Hepatic stellate cell (primary cell): ENCODE data around the gene STAC.
"Not testable (repeated sequence)": the region's sequence is repeated elsewhere in the genome, so short reads cannot be mapped to it uniquely, and the experiment has no call there.

Experiments used
- DNase-seq: peaks from one replicate; pipeline ENCODE4 v3.0.0; 2011; ENCODE audit warnings: low spot score

STAC gene

GRCh38 chr3:36480911-36481648 lies 100.8 kb downstream of the STAC start:
- peak; percentile 50 for DNase-seq

GRCh38 chr3:36482256-36482655 lies 102.0 kb downstream of the STAC start:
- no peak for DNase-seq

DNA sequence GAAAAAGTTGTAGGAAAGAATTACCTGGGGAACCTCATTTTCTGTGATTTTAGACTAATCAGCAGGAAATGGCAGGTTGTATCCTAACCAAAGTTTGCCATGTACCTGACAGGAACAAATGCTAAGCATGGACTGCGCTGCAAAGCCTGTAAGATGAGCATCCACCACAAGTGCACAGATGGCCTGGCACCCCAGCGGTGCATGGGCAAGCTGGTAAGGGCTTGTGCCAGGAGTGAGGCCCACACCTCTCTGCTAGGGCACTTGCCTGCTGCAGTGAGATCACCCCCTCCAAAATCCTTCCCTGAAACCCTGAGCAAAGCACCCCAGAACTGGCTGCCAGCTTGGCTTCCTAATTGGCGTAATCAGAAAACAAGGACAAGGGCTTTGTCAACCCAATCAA lies 102.6 kb downstream of the STAC start:
- DNase-seq, result no peak

DNA sequence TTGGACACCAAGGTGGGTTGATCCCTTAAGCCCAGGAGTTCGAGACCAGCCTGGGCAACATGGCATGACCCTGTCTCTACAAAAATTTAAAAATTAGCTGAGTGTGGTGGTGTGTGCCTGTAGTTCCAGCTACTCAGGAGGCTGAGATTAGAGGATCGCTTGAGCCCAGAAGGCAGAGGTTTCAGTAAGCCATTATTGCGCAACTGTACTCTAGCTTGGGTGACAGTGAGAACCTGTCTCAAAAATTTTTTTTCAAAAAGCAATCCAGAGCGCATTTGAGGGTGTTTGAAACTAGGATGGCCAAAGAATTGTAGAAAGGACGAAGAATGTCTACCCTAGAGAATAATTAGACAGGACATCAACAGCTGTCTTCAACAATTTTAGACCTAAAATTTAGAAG lies 103.4 kb downstream of the STAC start:
- no peak for DNase-seq

GRCh38 chr3:36484386-36484785 lies 104.1 kb downstream of the STAC start:
- no peak for DNase-seq

- DNase-seq, result no peak
Observed at GRCh38 chr3:36486009-36486795, 105.9 kb downstream of the STAC start.

DNA sequence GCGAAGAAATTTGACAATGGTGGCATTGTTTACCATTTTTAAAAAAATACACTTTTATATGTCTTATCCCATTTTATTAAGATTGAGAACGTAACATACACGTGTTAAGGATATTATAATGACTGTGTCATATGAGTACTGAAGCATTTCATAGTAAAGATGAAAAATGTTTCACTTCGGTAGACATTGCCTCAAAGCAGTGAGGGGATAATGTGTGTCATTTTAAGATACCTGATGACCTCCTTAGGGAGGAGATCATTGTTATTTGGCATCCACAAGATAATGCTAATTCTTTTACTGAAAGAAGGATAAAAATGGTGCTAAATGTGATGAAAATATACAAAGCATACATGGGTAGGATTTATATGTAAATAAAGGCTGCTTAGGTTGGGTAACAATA lies 107.3 kb downstream of the STAC start:
- no peak for DNase-seq

- DNase-seq, result no peak
Observed at GRCh38 chr3:36488077-36488789, 107.9 kb downstream of the STAC start.

GRCh38 chr3:36489101-36489500 lies 108.8 kb downstream of the STAC start:
- DNase-seq, result no peak

DNA sequence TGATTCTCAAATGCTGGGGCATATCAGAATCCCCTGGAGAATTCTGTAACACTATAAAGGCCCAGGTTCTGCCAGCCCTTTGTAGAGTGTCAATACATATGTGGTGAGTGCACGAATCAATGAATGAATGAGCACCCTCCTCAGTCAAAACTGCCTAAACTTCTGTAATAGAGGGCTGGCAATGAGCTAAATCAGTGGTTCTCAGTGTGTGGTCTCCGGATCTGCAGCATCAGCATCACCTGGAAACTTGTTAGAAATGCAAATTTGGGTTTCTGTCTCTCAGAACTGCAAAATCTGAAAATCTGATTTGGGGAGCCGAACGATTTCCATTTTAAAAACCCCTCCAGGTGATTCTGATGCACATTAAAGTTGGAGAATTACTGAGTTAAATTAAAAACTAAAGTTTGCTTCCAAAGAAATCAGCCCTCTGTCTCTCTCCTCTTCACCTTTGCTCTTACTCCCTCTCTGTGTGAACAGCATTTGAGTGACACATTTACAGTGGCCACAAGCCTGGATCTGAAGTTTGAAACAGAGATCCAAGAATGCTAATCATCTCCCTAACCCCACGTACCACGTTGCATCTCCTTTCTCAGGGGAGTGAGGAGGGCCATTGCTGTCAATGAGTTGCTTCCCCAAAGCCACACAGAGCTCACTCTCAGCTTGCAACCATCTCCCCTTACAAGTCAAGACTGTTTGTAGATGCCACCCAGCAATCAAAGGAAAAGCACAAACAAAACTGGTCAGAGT lies 109.5 kb downstream of the STAC start:
- DNase-seq, result no peak

DNA sequence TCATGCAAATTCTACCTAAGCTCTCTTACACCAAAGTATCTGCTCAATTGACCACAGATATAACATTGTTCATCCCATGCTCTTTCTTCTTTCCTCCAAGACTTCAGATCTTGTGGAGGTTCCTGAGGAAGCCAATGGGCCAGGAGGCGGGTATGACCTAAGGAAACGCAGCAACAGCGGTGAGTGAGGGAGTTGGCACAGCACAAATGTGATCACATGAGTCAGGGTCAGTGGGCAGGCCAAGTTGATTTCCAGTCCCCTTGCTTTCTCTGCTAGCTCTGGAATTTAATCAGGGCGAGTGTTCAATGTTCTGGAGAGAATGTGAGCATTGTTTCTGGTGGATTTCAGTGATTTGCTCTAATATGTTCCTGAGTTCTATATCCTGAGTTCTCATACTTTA lies 112.7 kb downstream of the STAC start:
- DNase-seq, result no peak

DNA sequence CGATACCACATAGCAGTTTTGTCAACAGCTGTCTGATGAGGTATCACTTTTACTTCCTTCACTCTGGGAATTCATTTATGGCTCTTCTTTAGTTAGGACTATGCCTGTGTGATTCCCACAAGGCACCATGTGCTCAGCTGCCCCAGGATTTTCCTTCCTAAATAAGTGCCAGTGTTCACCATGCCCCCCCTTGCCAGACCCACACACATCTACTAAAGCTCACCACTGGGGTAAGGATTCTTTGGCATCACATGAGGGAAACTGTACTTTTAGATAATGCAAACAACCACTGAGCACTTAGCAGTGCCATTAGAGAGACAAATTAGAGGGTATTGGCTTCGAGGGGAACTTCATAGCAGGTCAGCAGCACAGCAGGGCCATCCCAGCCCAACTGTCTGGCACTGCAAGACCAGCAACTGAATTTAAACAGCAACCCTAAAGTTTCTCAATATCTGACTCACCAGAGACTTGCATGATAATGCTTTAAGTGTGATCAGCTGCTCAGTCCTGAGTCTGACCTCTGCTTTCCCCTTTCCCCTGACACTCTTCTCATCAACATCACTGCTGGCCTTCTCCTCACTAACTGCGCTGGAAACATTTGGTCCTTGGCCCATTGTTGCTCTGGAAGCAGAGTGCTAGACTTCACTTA lies 114.3 kb downstream of the STAC start:
- DNase-seq, result peak; percentile 43

GRCh38 chr3:36496684-36497633 lies 116.7 kb downstream of the STAC start:
- DNase-seq, result peak; percentile 22

DNA sequence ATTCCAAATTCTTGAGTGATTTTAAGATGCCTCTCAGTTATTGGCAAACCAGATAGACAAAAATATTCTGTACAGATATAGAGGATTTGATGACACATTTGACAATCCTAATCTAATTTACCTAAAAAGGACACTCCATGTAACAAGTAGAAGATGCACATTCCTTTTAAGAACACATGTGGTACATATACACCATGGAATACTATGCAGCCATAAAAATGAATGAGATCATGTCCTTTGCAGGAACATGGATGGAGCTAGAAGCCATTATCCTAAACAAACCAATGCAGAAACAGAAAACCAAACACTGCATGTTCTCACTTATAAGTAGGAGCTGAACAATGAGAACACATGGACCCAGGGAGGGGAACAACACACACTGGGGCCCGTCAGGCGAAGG lies 119.7 kb downstream of the STAC start:
- DNase-seq, result not testable (repeated sequence)

DNA sequence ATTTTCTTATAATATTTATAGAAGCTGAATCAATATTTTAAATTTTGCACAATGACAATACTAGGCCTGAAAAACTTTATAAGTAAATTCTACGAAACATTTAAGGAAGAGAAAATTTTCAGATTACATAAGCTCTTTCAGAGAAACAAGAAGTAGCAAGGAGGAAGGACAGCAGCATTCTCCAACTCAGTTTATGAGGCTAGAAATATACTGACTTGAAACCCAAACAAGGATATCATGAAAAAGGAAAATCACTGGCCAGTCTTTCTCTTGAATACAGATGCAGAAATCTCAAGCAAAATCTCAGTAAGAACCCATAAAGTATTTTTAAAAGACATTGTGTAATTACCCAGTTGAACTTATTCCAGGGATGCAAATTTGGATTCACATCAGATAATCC lies 121.3 kb downstream of the STAC start:
- no peak for DNase-seq

DNA sequence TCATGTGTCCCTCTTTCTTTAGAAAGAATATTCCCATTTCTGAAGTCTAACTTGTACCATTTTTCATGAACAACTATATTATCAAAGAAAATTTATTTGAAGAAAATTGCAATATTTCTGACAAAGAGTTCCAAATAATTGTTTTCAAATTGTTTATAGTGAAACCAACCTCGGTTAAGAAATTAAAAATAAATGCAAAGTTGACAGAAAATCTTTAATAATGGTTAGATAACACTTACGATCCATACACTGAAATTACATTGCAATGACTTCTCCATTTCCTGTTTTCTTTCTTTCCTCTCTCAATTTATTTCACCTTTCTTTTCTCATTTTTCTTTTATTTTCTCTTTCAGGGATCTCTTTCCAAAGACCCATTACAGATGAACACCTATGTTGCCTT lies 125.1 kb downstream of the STAC start:
- DNase-seq, result no peak

- no peak for DNase-seq
Observed at GRCh38 chr3:36511791-36512486, 131.6 kb downstream of the STAC start.

DNA sequence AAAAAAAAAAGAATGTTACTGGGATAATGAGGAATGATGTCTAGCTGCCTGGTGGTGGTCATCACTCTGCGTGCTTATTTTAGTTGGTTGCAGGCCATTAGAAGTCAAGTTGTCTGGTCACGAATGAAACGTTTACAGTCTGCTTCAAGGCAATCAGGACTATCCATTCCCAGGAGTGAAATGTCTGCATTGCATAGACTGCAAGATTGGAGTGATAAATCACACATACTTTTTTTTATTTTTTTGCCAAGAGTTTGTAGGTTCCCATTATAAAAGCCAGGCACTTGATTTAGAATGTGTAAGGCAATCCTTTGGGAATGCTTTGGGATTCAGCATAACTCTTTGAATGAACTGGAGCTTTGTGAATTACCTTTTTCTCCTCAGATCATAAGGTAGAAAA lies 132.3 kb downstream of the STAC start:
- DNase-seq, result no peak

DNA sequence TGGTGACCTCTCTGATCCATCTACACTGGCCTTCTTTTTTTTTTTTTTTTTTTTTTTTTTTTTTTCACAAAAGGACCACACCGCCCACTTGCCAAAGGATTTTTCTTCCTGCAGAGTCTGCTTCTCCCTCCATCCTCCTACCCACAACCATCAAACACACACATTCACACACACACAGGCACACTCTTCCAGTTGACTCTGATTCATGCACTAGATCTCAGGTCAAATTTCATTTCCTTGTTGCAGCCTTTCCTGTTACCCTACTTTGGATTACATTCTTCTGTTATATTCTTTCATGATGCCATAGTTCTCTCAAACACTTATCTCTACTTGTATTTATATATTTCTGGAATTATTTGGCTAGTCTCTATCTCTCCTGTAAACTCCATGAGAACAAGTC lies 133.9 kb downstream of the STAC start:
- DNase-seq, result no peak

- DNase-seq, result no peak
Observed at GRCh38 chr3:36519682-36520081, 139.4 kb downstream of the STAC start.
